Endodermal cell (in vitro differentiated cells): ENCODE data around the gene ZNF324. TPM values are rescaled to one million over a fixed set of nuclear protein-coding genes. Genes with fewer than 3 reads are reported as not detected.
"Not testable (repeated sequence)": the region's sequence is repeated elsewhere in the genome, so short reads cannot be mapped to it uniquely, and the experiment has no call there.

Source experiments
- DNase-seq: peaks from one replicate; pipeline ENCODE4 v3.0.0-alpha.2; 2017
- H3K27ac ChIP-seq: 2 replicates; pipeline ENCODE4 v1.5.1; 2013; ENCODE audit warnings: mild to moderate bottlenecking, low read depth, low read length, moderate library complexity
- H3K27me3 ChIP-seq: 2 replicates; pipeline ENCODE4 v1.6.1; 2013; ENCODE audit warnings: mild to moderate bottlenecking, low read length, moderate library complexity; ENCODE audit not compliant: insufficient read depth, control insufficient read depth, poor library complexity, severe bottlenecking
- H3K36me3 ChIP-seq: 2 replicates; pipeline ENCODE4 v1.7.0; 2013; ENCODE audit warnings: mild to moderate bottlenecking, low read length, moderate library complexity; ENCODE audit not compliant: control insufficient read depth, insufficient read depth
- H3K4me1 ChIP-seq: one replicate; pipeline ENCODE4 v1.7.0; 2013; ENCODE audit warnings: low read length; ENCODE audit not compliant: control insufficient read depth, insufficient read depth
- H3K4me3 ChIP-seq: 2 replicates; pipeline ENCODE4 v1.5.1; 2013; ENCODE audit warnings: mild to moderate bottlenecking, low read length, moderate library complexity
- H3K9ac ChIP-seq: 2 replicates; pipeline ENCODE4 v1.6.1; 2013; ENCODE audit warnings: mild to moderate bottlenecking, low read length, moderate library complexity; ENCODE audit not compliant: poor library complexity, severe bottlenecking; ENCODE audit errors: extremely low read depth
- H3K9me3 ChIP-seq: 2 replicates; pipeline ENCODE4 v1.6.1; 2013; ENCODE audit warnings: mild to moderate bottlenecking, low read length, moderate library complexity; ENCODE audit not compliant: control insufficient read depth
- H3K27ac Mint-ChIP-seq: 2 replicates; pipeline ENCODE4 v1.8.0; 2020; ENCODE audit warnings: mixed read lengths
- H3K27me3 Mint-ChIP-seq: 2 replicates; pipeline ENCODE4 v1.8.0; 2021; ENCODE audit warnings: mild to moderate bottlenecking, mixed read lengths; ENCODE audit not compliant: insufficient read depth
- H3K36me3 Mint-ChIP-seq: 2 replicates; pipeline ENCODE4 v1.8.0; 2020; ENCODE audit warnings: low read depth, mixed read lengths
- H3K4me1 Mint-ChIP-seq: 2 replicates; pipeline ENCODE4 v1.8.0; 2020; ENCODE audit warnings: mixed read lengths
- H3K4me3 Mint-ChIP-seq: 2 replicates; pipeline ENCODE4 v1.8.0; 2020; ENCODE audit warnings: mild to moderate bottlenecking, moderate library complexity, mixed read lengths
- H3K9me3 Mint-ChIP-seq: 2 replicates; pipeline ENCODE4 v1.8.0; 2020; ENCODE audit warnings: mild to moderate bottlenecking, mixed read lengths
- WGBS, 2 experiments: methylation state at CpG; one replicate each; pipeline versions ENCODE4 v1.1.5 to v1.1.7; 2013; ENCODE audit warnings: missing lambda C conversion rate in 2 of 2, mixed read lengths in 1 of 2; ENCODE audit not compliant: insufficient coverage in 1 of 2, insufficient read length in 1 of 2; 5-methylcytosine and 5-hydroxymethylcytosine counted together
- total RNA-seq, 2 donors: library from RNA; stranded (reverse); fragmentation: NEBNext Ultra II Directional in 1 of 2; extraction: Animal tissue kit (Norgen Biotek cat#: 25700) in 1 of 2; gene quantifications; 2 replicates in 1 of 2; 3 replicates in 1 of 2; pipeline ENCODE4 v1.2.1, GENCODE V29; 2021
- TF ChIP-seq, protein P1 (sequence below): fragments of 200-600 bp; sonication (generic); conservative IDR thresholded peaks from 2 replicates; pipeline ENCODE4 v1.5.0; 2021; ENCODE audit warnings: antibody characterized with exemption, mild to moderate bottlenecking

The ZNF324 gene
- total RNA-seq, 2 donors from 2014 or later = 7.0 to 8.7 TPM

DNA sequence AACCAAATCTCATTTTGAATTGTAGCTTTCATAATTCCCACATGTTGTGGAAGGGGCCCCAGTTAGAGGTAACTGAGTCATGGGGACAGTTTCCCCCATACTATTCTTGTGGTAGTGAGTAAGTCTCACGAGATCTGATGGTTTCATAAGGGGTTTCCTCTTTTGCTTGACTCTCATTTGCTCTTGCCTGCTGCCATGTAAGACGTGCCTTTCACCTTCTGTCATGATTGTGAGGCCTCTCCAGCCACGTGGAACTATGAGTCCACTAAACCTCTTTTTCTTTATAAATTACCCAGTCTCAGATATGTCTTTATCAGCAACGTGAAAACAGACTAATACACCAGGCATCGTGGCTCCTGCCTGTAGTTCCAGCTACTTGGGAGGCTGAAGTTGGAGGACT is 16.9 kb upstream of the ZNF324 start:
- not testable (repeated sequence) for H3K36me3 Mint-ChIP-seq, H3K36me3 ChIP-seq, H3K27ac ChIP-seq, H3K4me3 Mint-ChIP-seq, H3K4me1 Mint-ChIP-seq, H3K27ac Mint-ChIP-seq, H3K4me1 ChIP-seq, H3K9ac ChIP-seq, DNase-seq
- Histone ChIP-seq H3K27me3 (peaks cover 33% of the 10 kb centered on the region), H3K9me3 (peaks cover 26% of the 10 kb centered on the region), H3K4me3 (peak overlapping the region; percentile 24)
- WGBS, 2 experiments = 47 to 70% methylated on average over 3 to 5 of the region's 5 CpGs
- Mint-ChIP-seq H3K9me3 (peaks cover 42% of the 10 kb centered on the region), H3K27me3 (peaks cover 68% of the 10 kb centered on the region)

DNA sequence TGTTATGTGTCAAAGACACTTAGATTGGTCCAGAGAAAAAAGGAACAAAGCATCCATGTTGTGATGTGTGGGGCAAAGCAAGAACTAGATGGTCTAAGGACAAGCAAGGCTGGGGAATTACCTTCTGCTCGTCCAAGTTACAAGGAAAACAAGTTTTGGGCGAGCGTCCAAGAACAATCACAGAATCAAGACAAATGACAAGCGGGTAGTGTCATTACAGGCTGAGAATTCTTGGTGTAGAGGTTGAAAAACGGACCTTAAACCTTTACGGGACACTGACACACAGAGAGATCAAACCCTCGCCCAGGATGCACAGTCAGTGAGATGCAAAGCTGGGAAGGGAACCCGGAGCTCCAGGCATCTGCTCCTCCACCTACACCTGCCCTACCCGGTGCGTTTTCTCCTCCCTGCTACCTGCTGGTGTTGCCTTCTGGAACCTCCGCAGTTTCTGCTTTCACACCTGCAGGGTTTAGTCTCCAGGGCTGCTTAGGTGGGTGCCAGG is 16.0 kb upstream of the ZNF324 start:
- peak overlapping the region; percentile 8 for H3K9ac ChIP-seq
- peaks cover 59% of the 10 kb centered on the region for H3K27me3 Mint-ChIP-seq

DNA sequence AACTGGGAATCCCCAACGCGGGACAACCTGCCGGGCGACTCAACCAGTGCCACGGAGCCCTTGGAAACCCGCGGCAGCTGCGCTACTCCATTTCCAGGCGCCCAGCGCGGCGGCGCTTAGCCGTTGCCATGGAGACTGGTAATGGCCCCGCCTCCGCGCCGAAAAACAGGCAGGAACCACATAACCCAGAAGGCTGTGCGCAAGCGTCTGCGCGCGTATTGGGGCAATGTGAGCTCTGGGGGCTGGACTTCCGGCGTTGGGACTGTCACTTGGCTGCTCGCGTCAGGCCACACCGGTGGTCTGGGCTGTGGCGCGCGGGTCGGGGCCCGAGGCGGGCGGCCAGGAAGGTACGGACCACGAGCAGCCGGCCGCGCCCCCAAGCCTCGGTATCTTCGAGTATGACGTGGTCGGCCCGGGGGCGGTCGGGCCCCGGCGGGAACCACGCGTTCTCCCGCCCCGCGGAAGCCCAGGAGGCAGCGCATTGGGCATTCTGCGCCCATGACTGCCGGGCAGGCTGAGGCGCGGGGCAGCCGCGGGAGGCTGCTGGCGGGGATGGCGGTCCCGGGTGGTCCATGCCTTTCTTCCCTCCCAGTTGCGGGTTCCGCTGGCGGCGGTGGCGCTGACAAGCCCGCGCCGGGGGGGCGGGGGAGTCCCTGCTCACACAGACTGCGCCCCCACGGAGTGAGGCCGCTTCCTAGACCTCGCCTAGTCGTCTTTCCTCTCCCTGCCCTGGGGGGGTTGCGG is 15.3 kb upstream of the ZNF324 start, which contains the start of gene ZNF324B:
TSS of gene ZNF324B (plus strand) at position 265 of the 744 bp plus-strand sequence. CDS start 2,080 bp downstream, outside the sequence.
- Histone ChIP-seq H3K9me3 (peaks cover 26% of the 10 kb centered on the region), H3K4me1 (no peaks in the 10 kb centered on the region), H3K27ac (no peak within 1 kb of the TSS), H3K36me3 (peaks cover 1% of the 10 kb centered on the region), H3K4me3 (peak within 1 kb of the TSS; percentile 84), H3K9ac (peak within 1 kb of the TSS; percentile 8), H3K27me3 (peaks cover 19% of the 10 kb centered on the region)
- Mint-ChIP-seq H3K4me1 (peaks cover 6% of the 10 kb centered on the region), H3K4me3 (peak within 1 kb of the TSS; percentile 64), H3K36me3 (peaks cover 5% of the 10 kb centered on the region), H3K27me3 (peaks cover 53% of the 10 kb centered on the region), H3K9me3 (peaks cover 38% of the 10 kb centered on the region), H3K27ac (peak within 1 kb of the TSS; percentile 76)
- DNase-seq = peak; percentile 99
- TF ChIP-seq, protein P1, sequence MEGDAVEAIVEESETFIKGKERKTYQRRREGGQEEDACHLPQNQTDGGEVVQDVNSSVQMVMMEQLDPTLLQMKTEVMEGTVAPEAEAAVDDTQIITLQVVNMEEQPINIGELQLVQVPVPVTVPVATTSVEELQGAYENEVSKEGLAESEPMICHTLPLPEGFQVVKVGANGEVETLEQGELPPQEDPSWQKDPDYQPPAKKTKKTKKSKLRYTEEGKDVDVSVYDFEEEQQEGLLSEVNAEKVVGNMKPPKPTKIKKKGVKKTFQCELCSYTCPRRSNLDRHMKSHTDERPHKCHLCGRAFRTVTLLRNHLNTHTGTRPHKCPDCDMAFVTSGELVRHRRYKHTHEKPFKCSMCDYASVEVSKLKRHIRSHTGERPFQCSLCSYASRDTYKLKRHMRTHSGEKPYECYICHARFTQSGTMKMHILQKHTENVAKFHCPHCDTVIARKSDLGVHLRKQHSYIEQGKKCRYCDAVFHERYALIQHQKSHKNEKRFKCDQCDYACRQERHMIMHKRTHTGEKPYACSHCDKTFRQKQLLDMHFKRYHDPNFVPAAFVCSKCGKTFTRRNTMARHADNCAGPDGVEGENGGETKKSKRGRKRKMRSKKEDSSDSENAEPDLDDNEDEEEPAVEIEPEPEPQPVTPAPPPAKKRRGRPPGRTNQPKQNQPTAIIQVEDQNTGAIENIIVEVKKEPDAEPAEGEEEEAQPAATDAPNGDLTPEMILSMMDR = no peak
- 0% methylated on average over 36 to 79 of the region's 79 CpGs for WGBS, 2 experiments

More for the DNA sequence above, 16.0 kb upstream of the ZNF324 start:
- H3K4me3 ChIP-seq = peak overlapping the region; percentile 84
- H3K36me3 ChIP-seq = no peaks in the 10 kb centered on the region
- peaks cover 26% of the 10 kb centered on the region for H3K9me3 ChIP-seq
- Mint-ChIP-seq H3K36me3 (peaks cover 4% of the 10 kb centered on the region), H3K27ac (peak overlapping the region; percentile 76), H3K9me3 (peaks cover 42% of the 10 kb centered on the region), H3K4me1 (peaks cover 6% of the 10 kb centered on the region), H3K4me3 (peak overlapping the region; percentile 64)
- no peaks in the 10 kb centered on the region for H3K4me1 ChIP-seq
- WGBS, 2 experiments = 17 to 32% methylated on average over 7 to 11 of the region's 11 CpGs
- H3K27ac ChIP-seq = no peak overlapping the region
- TF ChIP-seq, protein P1 = no peak
- DNase-seq = no peak
- peaks cover 24% of the 10 kb centered on the region for H3K27me3 ChIP-seq
